DND-41 (cell line): ENCODE data around the gene CMTR2.

Experiments used
- ATAC-seq: fragments of 200-7000 bp; cut with Tn5 transposase; 3 replicates; pipeline ENCODE4 v1.9.1; 2021; ENCODE audit warnings: low read depth; ENCODE audit not compliant: insufficient read depth
- DNase-seq: peaks from one replicate; pipeline ENCODE4 v3.0.0-alpha.2; 2020
- H2AFZ ChIP-seq: 2 replicates; pipeline ENCODE4 v1.6.0; 2012; ENCODE audit warnings: low read depth, low read length
- H3K27ac ChIP-seq: 2 replicates; pipeline ENCODE4 v1.5.1; 2012; ENCODE audit warnings: low read length, inconsistent platforms
- H3K27me3 ChIP-seq: fragments of 200-600 bp; sonication (generic); 2 replicates; pipeline ENCODE4 v1.6.0; 2012; ENCODE audit warnings: low read length, mild to moderate bottlenecking, inconsistent platforms; ENCODE audit not compliant: insufficient read depth, poor library complexity
- H3K36me3 ChIP-seq: 2 replicates; pipeline ENCODE4 v1.5.1; 2012; ENCODE audit warnings: low read length, inconsistent platforms; ENCODE audit not compliant: insufficient read depth
- H3K4me1 ChIP-seq: 2 replicates; pipeline ENCODE4 v1.5.1; 2012; ENCODE audit warnings: mild to moderate bottlenecking, low read length; ENCODE audit not compliant: insufficient read depth
- H3K4me2 ChIP-seq: 2 replicates; pipeline ENCODE4 v1.6.0; 2012; ENCODE audit warnings: mild to moderate bottlenecking, moderate library complexity, low read length, inconsistent platforms; ENCODE audit not compliant: insufficient read depth
- H3K4me3 ChIP-seq, 2 experiments: fragments of 200-600 bp in 1 of 2; shearing (Covaris generic) in 1 of 2; 2 replicates each; pipeline ENCODE4 v1.5.1; 2012 to 2016; ENCODE audit warnings: inconsistent platforms in 2 of 2, low read length in 2 of 2, mild to moderate bottlenecking in 2 of 2, low read depth in 1 of 2, moderate library complexity in 1 of 2
- H3K79me2 ChIP-seq: 2 replicates; pipeline ENCODE4 v1.6.0; 2012; ENCODE audit warnings: low read length, inconsistent platforms; ENCODE audit not compliant: insufficient read depth
- H3K9ac ChIP-seq: 2 replicates; pipeline ENCODE4 v1.6.0; 2012; ENCODE audit warnings: low read depth, mild to moderate bottlenecking, inconsistent platforms, low read length, moderate library complexity
- H3K9me3 ChIP-seq: 2 replicates; pipeline ENCODE4 v1.5.1; 2012; ENCODE audit warnings: low read length, moderate library complexity, mild to moderate bottlenecking, inconsistent platforms; ENCODE audit not compliant: insufficient read depth, severe bottlenecking
- H4K20me1 ChIP-seq: 2 replicates; pipeline ENCODE4 v1.6.0; 2012; ENCODE audit warnings: low read length; ENCODE audit not compliant: insufficient read depth
- CTCF ChIP-seq: IDR thresholded peaks from 2 replicates; pipeline ENCODE4 v1.5.1; 2012; ENCODE audit warnings: borderline replicate concordance, low read length, moderate library complexity, mild to moderate bottlenecking; ENCODE audit not compliant: poor library complexity, severe bottlenecking; ENCODE audit errors: extremely low read depth
- EZH2 ChIP-seq: IDR thresholded peaks from 3 replicates; pipeline ENCODE4 v1.6.1; 2012; ENCODE audit warnings: borderline replicate concordance, low read depth, mild to moderate bottlenecking, moderate library complexity, low read length, inconsistent platforms; ENCODE audit not compliant: severe bottlenecking

CMTR2 gene

GRCh38 chr16:71287911-71288310 lies 1.3 kb downstream of the CMTR2 start:
- Histone ChIP-seq H3K27ac (peak overlapping the region; percentile 91), H3K9me3 (no peaks in the 10 kb centered on the region), H2AFZ (no peak overlapping the region), H3K4me2 (peak overlapping the region; percentile 67), H3K9ac (peak overlapping the region; percentile 82), H3K4me3 (peak overlapping the region; percentile 64 to 71; a peak in 3 of 4 replicates), H3K4me1 (peaks cover 38% of the 10 kb centered on the region), H4K20me1 (peaks cover 8% of the 10 kb centered on the region; the same call in 1 of the 2 replicates), H3K36me3 (peaks cover 51% of the 10 kb centered on the region), H3K79me2 (peaks cover 42% of the 10 kb centered on the region), H3K27me3 (no peaks in the 10 kb centered on the region)
- ATAC-seq (no peak), DNase-seq (no peak)
- TF ChIP-seq EZH2 (no peak), CTCF (no peak)

GRCh38 chr16:71287454-71287853 lies 1.7 kb downstream of the CMTR2 start:
- ATAC-seq (no peak), DNase-seq (no peak)
- Histone ChIP-seq H3K9ac (no peak overlapping the region), H3K4me1 (peaks cover 38% of the 10 kb centered on the region), H3K4me3 (peak overlapping the region in 1 of 2 experiments; percentile 71; a peak in 2 of 4 replicates), H4K20me1 (peaks cover 8% of the 10 kb centered on the region; the same call in 1 of the 2 replicates), H3K9me3 (no peaks in the 10 kb centered on the region), H3K36me3 (peaks cover 51% of the 10 kb centered on the region), H3K27me3 (no peaks in the 10 kb centered on the region), H3K27ac (no peak overlapping the region), H2AFZ (no peak overlapping the region), H3K4me2 (peak overlapping the region; percentile 67), H3K79me2 (peaks cover 42% of the 10 kb centered on the region)
- no peak for TF ChIP-seq CTCF
- no peak for TF ChIP-seq EZH2

- ATAC-seq (no peak), DNase-seq (no peak)
- no peaks in the 10 kb centered on the region for H3K9me3 ChIP-seq
- H3K36me3 ChIP-seq = peaks cover 51% of the 10 kb centered on the region
- H3K9ac ChIP-seq = no peak overlapping the region
- peaks cover 8% of the 10 kb centered on the region; the same call in 1 of the 2 replicates for H4K20me1 ChIP-seq
- H3K4me2 ChIP-seq = no peak overlapping the region
- peaks cover 31% of the 10 kb centered on the region for H3K4me1 ChIP-seq
- no peaks in the 10 kb centered on the region for H3K27me3 ChIP-seq
- TF ChIP-seq CTCF (no peak), EZH2 (no peak)
- no peak overlapping the region for H2AFZ ChIP-seq
- H3K79me2 ChIP-seq = peaks cover 36% of the 10 kb centered on the region
- H3K4me3 ChIP-seq = no peak overlapping the region
- no peak overlapping the region for H3K27ac ChIP-seq
Observed at GRCh38 chr16:71283612-71284011, 5.6 kb downstream of the CMTR2 start.

GRCh38 chr16:71282943-71283342 lies 6.3 kb downstream of the CMTR2 start:
- no peak overlapping the region for H3K4me3 ChIP-seq
- no peak overlapping the region for H3K27ac ChIP-seq
- H4K20me1 ChIP-seq = peaks cover 8% of the 10 kb centered on the region; the same call in 1 of the 2 replicates
- peaks cover 29% of the 10 kb centered on the region for H3K79me2 ChIP-seq
- TF ChIP-seq EZH2 (no peak), CTCF (no peak)
- H3K27me3 ChIP-seq = no peaks in the 10 kb centered on the region
- ATAC-seq (no peak), DNase-seq (no peak)
- no peak overlapping the region for H3K4me2 ChIP-seq
- no peak overlapping the region for H3K9ac ChIP-seq
- no peaks in the 10 kb centered on the region for H3K9me3 ChIP-seq
- H3K4me1 ChIP-seq = peaks cover 25% of the 10 kb centered on the region
- peaks cover 48% of the 10 kb centered on the region for H3K36me3 ChIP-seq
- H2AFZ ChIP-seq = no peak overlapping the region
